EH (cell line): Measurements from ENCODE around the gene GCFC2.

Experiments used
- DNase-seq: peaks from one replicate; pipeline ENCODE4 v3.0.0-alpha.2; 2015; ENCODE audit warnings: low read depth

GCFC2 gene

GRCh38 chr2:75622929-75623328 lies 87.8 kb downstream of the GCFC2 start:
- DNase-seq: no peak

DNA sequence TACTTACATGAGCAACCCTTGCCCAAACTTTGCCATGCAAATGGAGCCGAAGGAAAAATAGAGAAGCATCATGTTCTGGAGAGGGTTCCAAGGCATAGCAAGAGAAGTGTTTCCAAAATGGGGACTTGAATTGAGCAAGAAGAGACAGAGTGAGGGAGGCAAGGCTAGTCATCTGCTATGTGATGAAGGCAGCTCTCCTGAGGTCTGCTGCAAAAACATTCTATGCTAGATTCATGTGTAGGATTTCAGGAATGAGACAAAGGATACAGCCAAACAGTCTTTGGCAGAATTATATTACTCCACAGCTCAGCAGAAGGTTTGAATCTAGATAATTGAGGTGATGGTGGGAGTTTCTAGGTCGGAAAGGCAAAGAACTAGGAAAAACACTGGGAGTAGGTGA lies 88.2 kb downstream of the GCFC2 start:
- DNase-seq: no peak

DNA sequence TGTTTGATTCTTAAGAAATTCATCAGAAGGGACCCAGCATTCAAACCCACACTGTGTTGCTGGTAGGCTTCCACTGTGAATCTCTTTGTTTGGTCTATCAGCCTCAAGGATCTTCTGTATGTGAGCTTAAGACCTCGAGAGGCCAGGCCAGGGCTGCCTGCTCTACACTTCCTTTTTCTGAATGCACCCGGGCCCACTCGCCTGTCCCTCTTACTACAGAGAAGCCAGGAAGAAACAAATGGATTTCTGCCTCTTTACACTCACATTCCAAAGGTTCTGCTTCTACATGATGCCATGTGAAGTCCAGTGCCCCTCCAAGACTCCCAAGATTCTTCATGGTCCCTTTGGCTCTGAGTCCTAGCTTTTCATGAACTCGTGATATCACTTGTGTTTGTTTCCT lies 89.5 kb downstream of the GCFC2 start:
- DNase-seq: no peak

GRCh38 chr2:75619956-75620740 lies 90.6 kb downstream of the GCFC2 start:
- DNase-seq: peak; percentile 56

GRCh38 chr2:75616933-75617332 lies 93.8 kb downstream of the GCFC2 start:
- no peak for DNase-seq

GRCh38 chr2:75616406-75616805 lies 94.3 kb downstream of the GCFC2 start:
- no peak for DNase-seq

DNA sequence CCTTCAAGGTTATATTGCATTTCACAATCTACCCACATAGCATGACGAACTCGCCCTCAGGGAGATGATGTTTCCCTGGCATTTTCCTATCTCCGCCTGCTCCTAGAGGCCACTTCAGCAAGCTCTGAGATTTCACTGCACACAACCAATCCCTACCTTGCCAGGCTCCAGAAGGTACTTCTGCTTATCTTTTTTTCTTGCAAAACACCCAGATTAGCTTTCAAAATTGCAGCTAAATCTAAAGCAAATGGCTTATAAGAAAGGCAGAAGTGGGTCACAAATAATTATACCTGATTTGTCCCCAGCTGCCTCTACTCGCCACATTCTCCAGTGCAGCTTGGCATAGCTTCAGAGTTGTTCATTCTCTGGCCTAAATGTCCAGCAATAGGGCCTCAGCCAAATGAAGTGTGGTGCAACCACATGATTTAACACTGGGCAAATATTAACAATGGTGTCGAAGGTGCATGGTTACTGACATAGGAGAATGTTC lies 96.5 kb downstream of the GCFC2 start:
- DNase-seq: peak; percentile 37

GRCh38 chr2:75612862-75613243 lies 97.9 kb downstream of the GCFC2 start:
- DNase-seq: no peak
